GDM1 (cell line): Measurements from ENCODE around the gene RPAP3.
A peak's percentile ranks its signal among the peaks of the same experiment; 100 is the strongest.

Source experiments
- DNase-seq: peaks from one replicate; lab custom pipeline; 2025; lab: John Stamatoyannopoulos, UW

The RPAP3 gene

GRCh38 chr12:47705566-47706425 lies at the start of gene RPAP3:
Gene RPAP3 (minus strand): TSS chr12:47706030. CDS start chr12:47702840, 3,190 bp downstream.
- peak; percentile 93 for DNase-seq

GRCh38 chr12:47754881-47755280 lies 49.1 kb upstream of the RPAP3 start:
- no peak for DNase-seq

DNA sequence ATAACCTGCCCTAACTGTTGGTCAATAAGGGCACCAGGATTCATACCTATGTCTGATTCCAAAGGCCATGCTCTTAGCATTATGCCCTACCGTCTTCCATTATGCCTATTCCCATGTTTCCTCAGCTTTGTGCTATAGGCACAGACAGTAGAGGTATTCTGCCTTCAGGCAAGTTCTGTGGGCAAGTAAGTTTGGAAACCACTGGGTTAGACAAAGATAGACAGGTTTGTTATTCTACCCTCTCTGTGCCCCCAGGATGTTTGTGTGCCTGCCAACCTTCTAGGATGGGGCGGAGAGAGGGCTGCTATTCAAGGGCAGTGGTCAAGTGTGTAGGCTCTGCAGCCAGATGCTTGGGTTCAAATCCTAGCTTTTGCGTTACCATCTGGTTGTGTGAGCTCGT lies 48.3 kb upstream of the RPAP3 start:
- no peak for DNase-seq

- DNase-seq = no peak
Measured at GRCh38 chr12:47753021-47754001, 47.5 kb upstream of the RPAP3 start.

- DNase-seq = no peak
Measured at GRCh38 chr12:47752552-47752951, 46.7 kb upstream of the RPAP3 start.

DNA sequence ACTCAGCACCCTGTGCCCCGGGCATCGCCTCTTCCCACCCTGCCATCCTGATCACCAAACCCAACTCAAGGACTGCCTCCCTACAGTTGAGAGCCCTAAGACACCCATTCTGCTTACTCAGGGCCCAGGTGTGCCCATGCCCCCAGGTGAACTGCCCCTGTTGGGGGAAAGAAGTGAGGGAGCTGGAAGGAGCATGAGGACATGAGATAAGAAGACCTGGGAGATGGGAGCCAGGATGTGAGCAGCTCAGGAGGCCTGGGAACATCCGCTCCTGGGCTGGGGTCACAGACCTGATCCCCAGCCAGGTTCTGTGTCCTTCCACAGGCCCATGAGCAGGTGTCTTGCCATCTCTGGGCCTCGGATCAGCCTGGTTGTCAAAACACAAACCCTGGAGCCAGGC lies 46.3 kb upstream of the RPAP3 start:
- DNase-seq = no peak

DNA sequence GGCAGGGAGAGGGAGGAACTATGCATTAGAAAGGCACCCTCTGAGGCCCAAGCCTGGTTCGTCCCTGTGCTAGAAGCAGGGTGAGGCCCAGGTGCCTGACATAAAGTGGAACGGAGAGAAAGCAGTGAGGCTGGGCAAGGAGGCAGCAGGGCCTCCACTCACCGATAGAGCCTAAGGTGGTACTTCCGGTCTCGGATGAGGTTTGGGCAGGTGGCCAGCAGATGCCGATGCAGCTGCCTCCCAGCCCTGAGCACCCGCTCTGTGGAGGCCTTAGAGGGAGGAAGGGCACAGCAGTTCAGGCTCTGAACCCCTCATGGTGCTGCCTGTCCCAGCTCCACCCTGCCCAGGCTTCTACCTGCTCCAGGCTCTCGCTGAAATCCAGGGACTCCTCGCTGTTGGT lies 45.7 kb upstream of the RPAP3 start:
- no peak for DNase-seq

GRCh38 chr12:47750916-47751470 lies 45.2 kb upstream of the RPAP3 start:
- DNase-seq = no peak

DNA sequence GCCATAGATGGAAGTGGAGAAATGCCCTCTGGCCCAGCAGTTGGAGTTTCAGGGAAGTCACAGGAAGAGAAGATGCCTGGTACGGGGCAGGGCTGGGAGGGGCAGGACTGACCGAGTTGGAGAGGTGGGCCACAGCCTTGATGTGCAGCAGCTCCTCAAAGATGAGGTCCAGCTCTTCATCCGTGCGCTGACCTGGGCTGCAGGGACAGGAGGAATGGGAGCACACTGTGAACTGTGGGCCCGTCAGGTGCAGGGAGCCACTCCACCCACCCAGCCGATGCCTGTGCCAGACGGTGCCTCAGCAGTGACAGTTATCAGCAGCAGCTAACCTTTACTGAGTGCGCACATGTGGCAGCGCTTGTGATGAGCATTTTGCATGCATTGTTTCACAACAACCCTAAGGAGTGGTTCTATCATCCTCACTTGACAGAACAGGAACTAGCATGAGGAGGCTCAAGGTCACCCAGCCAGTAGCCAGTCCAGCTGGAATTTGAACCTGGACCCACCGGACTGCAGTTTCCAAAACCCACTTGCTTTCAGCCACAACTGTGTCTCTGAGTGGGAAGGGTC lies 44.5 kb upstream of the RPAP3 start:
- DNase-seq = no peak

- DNase-seq = no peak
Measured at GRCh38 chr12:47748899-47749298, 43.1 kb upstream of the RPAP3 start.

GRCh38 chr12:47748507-47748828 lies 42.6 kb upstream of the RPAP3 start:
- DNase-seq = no peak

DNA sequence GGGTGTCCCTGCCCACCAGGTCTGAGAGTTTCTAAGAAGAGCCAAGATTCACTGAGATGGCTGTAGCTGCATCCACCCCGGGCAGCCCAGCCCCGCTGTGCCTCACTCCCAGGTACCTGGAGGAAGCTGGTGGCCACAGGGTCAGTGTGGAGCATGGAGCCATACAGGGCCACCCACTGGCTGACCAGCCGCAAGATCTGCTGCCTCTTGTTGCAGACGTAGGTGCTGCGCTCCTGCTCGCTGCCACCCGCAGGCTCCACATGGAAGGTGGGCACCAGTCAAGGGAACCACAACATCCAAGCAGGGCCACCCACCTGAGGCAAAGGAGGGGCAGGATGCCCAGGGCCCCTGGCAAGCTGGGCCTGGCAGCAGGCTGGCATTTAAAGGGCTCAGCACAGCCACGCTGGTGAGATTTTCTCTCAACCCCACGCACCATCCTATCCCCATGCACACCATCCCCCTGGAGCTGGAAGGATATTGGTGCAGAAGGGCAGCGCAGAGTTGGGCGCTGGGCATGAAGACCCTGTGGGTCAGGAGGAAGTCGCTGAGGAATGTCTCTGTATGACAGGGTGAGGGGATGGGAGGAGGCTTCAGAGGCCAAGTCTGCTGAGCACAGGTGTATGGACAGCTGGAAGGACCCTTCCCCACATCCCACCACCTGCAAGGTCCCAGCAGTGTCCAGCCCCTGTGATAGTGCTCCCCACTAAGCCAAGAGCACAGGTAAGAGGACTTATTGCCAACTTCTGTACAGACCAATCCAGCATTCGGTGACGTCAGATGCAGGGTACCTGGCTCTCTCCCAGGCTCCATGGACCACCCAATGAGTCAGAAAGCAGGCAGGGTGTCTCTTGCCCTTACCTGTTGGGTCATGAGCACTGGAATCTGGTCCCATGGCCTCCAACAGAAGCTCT lies 42.0 kb upstream of the RPAP3 start:
- no peak for DNase-seq

DNA sequence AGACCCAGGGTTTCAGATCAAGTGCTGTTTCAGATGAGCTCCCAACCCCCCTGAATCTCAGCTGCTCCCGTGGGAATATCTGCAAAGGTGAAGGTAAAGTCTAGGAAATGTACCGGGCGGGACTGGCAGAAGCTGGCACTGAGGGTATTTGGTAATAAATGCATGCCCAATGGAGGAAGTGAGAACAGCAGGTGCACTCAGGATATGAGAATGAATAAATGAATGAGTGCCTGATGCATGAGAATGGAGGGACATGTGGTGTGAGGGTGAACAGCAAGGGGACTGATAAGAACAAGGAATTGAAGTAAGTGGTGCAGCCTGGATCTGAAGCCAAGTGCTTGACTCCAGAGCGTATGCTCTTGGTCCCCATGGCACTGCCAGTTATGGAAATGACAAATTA lies 41.3 kb upstream of the RPAP3 start:
- DNase-seq = no peak

DNA sequence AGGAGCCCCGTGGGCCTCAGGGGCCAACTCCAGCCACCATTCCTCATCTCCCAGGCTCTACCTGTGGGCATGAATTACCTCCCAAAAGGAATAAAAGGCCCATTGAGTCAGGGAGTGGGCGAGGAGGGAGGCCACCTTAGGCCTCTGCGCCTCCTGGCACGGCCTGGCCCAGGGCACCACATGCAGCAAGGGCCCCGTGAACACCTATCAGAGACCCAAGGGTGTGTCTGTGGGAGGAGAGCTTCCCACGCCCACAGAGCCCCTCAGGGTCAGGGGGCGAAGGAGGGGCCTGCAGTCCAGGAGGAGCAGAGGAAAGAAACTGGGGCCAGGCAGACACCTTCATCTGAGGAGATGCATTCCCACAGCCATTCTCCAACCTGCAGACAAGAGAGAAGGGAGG lies 40.7 kb upstream of the RPAP3 start:
- DNase-seq = no peak

DNA sequence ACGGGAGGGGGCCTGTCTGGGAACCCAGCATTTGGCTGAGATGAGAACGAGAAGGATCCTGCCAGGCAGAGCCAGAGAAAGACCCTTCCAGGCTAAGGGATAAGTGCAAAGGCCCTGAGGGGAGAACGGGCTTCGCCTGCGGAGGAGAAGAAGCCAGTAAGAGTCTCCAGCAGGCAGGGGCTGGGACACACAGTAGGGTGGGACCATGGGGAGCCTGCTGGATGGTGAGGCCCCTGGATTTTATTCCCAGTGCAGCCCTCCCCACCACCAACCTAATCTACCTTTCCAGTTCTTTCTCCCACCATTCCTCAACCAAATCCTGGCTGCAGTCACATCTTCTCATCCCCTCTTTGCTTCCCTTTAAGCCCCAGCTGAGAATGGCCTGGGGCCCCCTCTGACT lies 40.2 kb upstream of the RPAP3 start:
- no peak for DNase-seq

DNA sequence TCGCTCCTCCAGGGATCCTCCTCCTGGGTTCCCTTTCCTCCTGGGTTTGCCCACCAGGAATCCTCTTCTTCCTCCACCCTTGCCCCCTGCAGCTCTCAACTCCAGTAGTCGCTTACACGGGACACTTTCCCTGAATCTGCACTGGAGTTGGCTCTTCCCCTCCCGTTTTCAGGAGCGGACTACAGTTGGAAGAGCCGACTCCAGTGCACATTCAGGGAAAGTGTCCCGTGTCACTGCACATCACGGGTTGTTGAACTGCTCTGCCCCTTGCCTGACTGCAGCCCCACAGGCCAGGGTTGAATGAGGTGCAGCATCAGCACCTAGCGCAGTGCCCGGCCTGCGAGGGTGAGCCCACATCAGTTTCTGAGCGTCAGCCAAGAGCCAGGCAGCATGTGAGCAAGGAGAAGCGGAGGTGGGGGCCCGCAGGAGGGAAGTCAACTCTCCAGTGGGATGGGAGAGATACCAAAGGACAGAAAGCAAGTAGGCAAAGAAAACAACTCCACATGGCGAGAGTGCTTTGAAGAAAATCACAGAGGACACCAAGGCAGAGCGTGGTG lies 39.7 kb upstream of the RPAP3 start:
- DNase-seq = no peak

GRCh38 chr12:47744778-47745436 lies 39.1 kb upstream of the RPAP3 start:
- DNase-seq = no peak

DNA sequence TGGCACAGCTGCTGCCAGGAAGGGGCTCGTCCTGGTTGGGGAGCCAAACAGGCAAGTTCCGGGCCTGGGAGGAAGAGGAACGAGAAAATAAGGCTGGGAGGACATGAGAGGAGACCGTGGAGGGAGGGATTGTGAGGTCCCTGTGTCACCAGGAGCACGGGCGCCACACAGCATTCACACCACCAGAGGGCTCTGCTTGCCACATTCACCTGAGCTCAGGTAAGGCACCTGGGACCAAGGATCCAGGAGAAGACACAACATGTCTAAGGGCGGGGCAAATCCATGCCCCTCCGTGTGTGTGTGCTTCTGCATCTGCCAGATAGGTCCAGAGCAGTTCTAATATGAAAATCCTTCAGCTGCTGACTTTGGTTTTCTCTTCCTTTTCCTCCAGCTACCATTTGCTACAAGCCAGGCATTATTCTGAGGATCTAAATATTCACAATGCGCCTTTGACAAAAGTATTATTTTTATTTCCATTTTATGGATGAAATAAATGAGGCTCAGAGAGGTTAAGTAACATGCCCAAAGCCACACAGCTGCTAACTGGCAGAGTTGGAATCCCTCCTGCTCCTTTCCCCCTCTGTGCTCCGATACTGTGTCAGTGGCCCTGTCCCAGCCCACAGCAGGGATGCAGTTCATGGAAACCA lies 38.3 kb upstream of the RPAP3 start:
- no peak for DNase-seq

GRCh38 chr12:47743311-47743860 lies 37.6 kb upstream of the RPAP3 start:
- no peak for DNase-seq
